ENCODE measurements around the gene HECTD2. TPM values are rescaled to one million over a fixed set of nuclear protein-coding genes. Genes with fewer than 3 reads are reported as not detected.

The HECTD2 gene
- total RNA-seq, 1 donor from 2014 or later, result 23.2 TPM

DNA sequence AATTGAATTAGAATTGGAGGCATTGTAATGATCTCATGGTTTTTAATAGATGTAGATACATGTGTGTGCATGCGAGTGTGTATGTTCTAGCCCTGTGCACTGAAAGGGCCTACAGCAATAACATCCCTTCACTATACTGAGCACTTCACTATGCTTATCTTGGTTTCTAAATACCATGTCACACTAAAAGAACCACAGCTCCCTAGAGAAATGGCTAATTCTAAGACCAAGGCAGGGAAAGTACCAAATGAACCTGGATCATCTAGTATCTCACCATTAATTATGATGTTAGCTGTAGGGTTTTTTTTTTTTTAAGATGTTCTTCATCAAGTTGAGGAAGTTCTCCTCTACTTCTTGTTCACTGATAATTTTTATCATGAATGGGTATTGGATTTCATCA lies 55.1 kb downstream of the HECTD2 start:
- Mint-ChIP-seq H3K4me3 (no peak overlapping the region), H3K9me3 (peaks cover 23% of the 10 kb centered on the region), H3K27ac (ENCODE audit: unreplicated experiment) (no peak overlapping the region), H3K27me3 (ENCODE audit: low read depth) (no peaks in the 10 kb centered on the region), H3K4me1 (no peaks in the 10 kb centered on the region), H3K36me3 (ENCODE audit: low read depth) (peaks cover 69% of the 10 kb centered on the region)
- no peak for DNase-seq (ENCODE audit: low read depth, low spot score)
- TF ChIP-seq, protein P1, sequence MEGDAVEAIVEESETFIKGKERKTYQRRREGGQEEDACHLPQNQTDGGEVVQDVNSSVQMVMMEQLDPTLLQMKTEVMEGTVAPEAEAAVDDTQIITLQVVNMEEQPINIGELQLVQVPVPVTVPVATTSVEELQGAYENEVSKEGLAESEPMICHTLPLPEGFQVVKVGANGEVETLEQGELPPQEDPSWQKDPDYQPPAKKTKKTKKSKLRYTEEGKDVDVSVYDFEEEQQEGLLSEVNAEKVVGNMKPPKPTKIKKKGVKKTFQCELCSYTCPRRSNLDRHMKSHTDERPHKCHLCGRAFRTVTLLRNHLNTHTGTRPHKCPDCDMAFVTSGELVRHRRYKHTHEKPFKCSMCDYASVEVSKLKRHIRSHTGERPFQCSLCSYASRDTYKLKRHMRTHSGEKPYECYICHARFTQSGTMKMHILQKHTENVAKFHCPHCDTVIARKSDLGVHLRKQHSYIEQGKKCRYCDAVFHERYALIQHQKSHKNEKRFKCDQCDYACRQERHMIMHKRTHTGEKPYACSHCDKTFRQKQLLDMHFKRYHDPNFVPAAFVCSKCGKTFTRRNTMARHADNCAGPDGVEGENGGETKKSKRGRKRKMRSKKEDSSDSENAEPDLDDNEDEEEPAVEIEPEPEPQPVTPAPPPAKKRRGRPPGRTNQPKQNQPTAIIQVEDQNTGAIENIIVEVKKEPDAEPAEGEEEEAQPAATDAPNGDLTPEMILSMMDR (conservative IDR thresholded peaks at IDR 0.05), result no peak

DNA sequence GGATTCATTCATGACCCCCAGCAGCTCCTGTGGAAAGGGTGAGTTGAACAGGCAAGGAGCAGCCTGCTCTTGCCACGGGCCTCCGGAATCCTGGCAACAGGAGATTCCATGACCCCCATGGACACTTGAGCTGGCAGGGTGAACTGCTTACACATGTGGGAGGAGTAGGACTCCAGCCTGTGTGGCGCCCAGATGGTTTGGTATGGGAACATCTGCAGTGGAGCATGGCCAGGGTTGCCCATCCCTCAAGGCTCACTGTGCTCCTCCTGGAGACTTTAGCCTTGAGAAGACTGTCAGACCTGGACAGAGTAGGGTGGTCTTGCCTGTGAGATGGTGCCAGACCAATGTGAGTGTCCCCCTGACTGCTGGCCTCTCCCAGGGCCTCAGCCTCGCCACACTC lies 57.0 kb downstream of the HECTD2 start:
- H3K9me3 Mint-ChIP-seq, result peaks cover 31% of the 10 kb centered on the region
- no peaks in the 10 kb centered on the region for H3K27me3 Mint-ChIP-seq (ENCODE audit: low read depth)
- no peak overlapping the region for H3K4me3 Mint-ChIP-seq
- H3K4me1 Mint-ChIP-seq, result no peaks in the 10 kb centered on the region
- H3K36me3 Mint-ChIP-seq (ENCODE audit: low read depth), result peaks cover 78% of the 10 kb centered on the region
- H3K27ac Mint-ChIP-seq (ENCODE audit: unreplicated experiment), result no peak overlapping the region
- TF ChIP-seq, protein P1 (conservative IDR thresholded peaks at IDR 0.05), result no peak
- no peak for DNase-seq (ENCODE audit: low read depth, low spot score)

DNA sequence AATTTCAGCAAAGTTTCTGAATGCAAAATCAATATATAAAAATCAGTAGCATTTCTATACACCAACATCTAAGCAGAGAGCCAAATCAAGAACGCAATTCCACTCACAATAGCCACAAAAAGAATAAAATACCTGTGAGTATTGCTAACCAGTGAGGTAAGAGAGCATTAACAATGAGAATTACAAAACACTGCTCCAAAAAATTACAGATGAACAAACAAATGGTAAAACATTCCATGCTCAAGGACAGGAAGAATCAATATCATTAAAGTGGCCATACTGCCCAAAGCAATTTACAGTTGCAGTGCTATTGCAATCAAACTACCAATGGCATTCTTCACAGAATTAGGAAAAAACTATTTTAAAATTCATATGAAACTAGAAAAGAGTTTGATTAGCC lies 61.5 kb downstream of the HECTD2 start:
- TF ChIP-seq, protein P1 (conservative IDR thresholded peaks at IDR 0.05), result no peak
- H3K27ac Mint-ChIP-seq (ENCODE audit: unreplicated experiment), result no peak overlapping the region
- peaks cover 27% of the 10 kb centered on the region for H3K9me3 Mint-ChIP-seq
- no peaks in the 10 kb centered on the region for H3K4me1 Mint-ChIP-seq
- no peaks in the 10 kb centered on the region for H3K27me3 Mint-ChIP-seq (ENCODE audit: low read depth)
- peaks cover 48% of the 10 kb centered on the region for H3K36me3 Mint-ChIP-seq (ENCODE audit: low read depth)
- H3K4me3 Mint-ChIP-seq, result no peak overlapping the region
- no peak for DNase-seq (ENCODE audit: low read depth, low spot score)

- Mint-ChIP-seq H3K4me3 (no peak overlapping the region), H3K36me3 (ENCODE audit: low read depth) (peaks cover 38% of the 10 kb centered on the region), H3K4me1 (no peaks in the 10 kb centered on the region), H3K27ac (ENCODE audit: unreplicated experiment) (no peak overlapping the region), H3K9me3 (peaks cover 25% of the 10 kb centered on the region), H3K27me3 (ENCODE audit: low read depth) (no peaks in the 10 kb centered on the region)
- TF ChIP-seq, protein P1 (conservative IDR thresholded peaks at IDR 0.05), result no peak
- no peak for DNase-seq (ENCODE audit: low read depth, low spot score)
These were observed 62.8 kb downstream of the HECTD2 start for GRCh38 chr10:91472911-91473310.

DNA sequence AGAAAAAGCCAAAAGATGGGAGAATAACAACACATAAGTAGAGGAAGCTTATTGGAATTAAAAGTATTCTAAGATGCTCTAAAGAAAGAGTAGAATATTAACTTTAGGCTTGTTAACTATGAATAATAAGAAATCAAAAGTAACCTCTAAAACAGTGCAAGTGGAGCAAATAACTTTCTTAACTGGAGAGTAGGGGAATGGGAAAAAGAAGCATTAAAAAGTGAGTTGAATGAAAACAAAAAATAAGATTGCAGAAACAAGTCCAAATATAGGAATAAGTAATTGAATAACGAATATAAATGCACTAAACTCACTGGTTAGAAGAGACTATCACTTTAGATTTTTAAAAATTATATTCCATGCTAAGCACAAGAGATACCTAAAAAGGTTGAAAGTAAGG lies 63.9 kb downstream of the HECTD2 start:
- Mint-ChIP-seq H3K27me3 (ENCODE audit: low read depth) (no peaks in the 10 kb centered on the region), H3K4me3 (no peak overlapping the region), H3K9me3 (peaks cover 18% of the 10 kb centered on the region), H3K36me3 (ENCODE audit: low read depth) (peaks cover 28% of the 10 kb centered on the region), H3K27ac (ENCODE audit: unreplicated experiment) (no peak overlapping the region), H3K4me1 (no peaks in the 10 kb centered on the region)
- TF ChIP-seq, protein P1 (conservative IDR thresholded peaks at IDR 0.05), result no peak
- DNase-seq (ENCODE audit: low read depth, low spot score), result no peak

GRCh38 chr10:91477236-91477635 lies 67.1 kb downstream of the HECTD2 start:
- peaks cover 2% of the 10 kb centered on the region for H3K36me3 Mint-ChIP-seq (ENCODE audit: low read depth)
- no peak overlapping the region for H3K27ac Mint-ChIP-seq (ENCODE audit: unreplicated experiment)
- DNase-seq (ENCODE audit: low read depth, low spot score), result no peak
- H3K4me3 Mint-ChIP-seq, result no peak overlapping the region
- no peaks in the 10 kb centered on the region for H3K9me3 Mint-ChIP-seq
- TF ChIP-seq, protein P1 (conservative IDR thresholded peaks at IDR 0.05), result no peak
- no peaks in the 10 kb centered on the region for H3K27me3 Mint-ChIP-seq (ENCODE audit: low read depth)
- no peaks in the 10 kb centered on the region for H3K4me1 Mint-ChIP-seq
